ENCODE measurements around the gene BOC. TPM values are rescaled to one million over a fixed set of nuclear protein-coding genes. Genes with fewer than 3 reads are reported as not detected.

The BOC gene
- total RNA-seq, 2 experiments from 2014 or later, result not detected

- no peaks in the 10 kb centered on the region for H3K9me3 Mint-ChIP-seq
- H3K27ac Mint-ChIP-seq, result no peak overlapping the region
- no peaks in the 10 kb centered on the region for H3K36me3 Mint-ChIP-seq
- no peak overlapping the region for H3K4me3 Mint-ChIP-seq
- ChIA-PET CTCF (interaction anchor here (0.6 to 3.9 kb wide), 58 partner anchors 9 to 703 kb away, joined by 3 to 42 read pairs (median 4); no protein-coding TSS in a partner anchor), POLR2A (no interaction called here)
- intact Hi-C loops (cut with micrococcal nuclease), result loop anchor here (1.0 to 5.0 kb wide), 5 partner anchors 152 to 705 kb away; no protein-coding TSS in a partner anchor
- H3K27me3 Mint-ChIP-seq, result no peaks in the 10 kb centered on the region
- peaks cover 3% of the 10 kb centered on the region for H3K4me1 Mint-ChIP-seq (ENCODE audit: low read depth)
- DNase-seq, result peak; percentile 55
Observed at GRCh38 chr3:113287803-113288648, 76.7 kb downstream of the BOC start.

GRCh38 chr3:113288881-113289280 lies 77.5 kb downstream of the BOC start:
- Mint-ChIP-seq H3K27ac (no peak overlapping the region), H3K4me3 (no peak overlapping the region), H3K36me3 (no peaks in the 10 kb centered on the region), H3K4me1 (ENCODE audit: low read depth) (peaks cover 3% of the 10 kb centered on the region), H3K9me3 (no peaks in the 10 kb centered on the region), H3K27me3 (no peaks in the 10 kb centered on the region)
- POLR2A ChIA-PET, result no interaction called here
- no peak for DNase-seq
- intact Hi-C loops (cut with micrococcal nuclease), result loop anchor here (1.0 to 5.0 kb wide), 5 partner anchors 153 to 706 kb away; no protein-coding TSS in a partner anchor
- CTCF ChIA-PET, result interaction anchor here (0.6 to 3.9 kb wide), 43 partner anchors 10 to 654 kb away, joined by 3 to 42 read pairs (median 4); no protein-coding TSS in a partner anchor

- Mint-ChIP-seq H3K4me1 (ENCODE audit: low read depth) (peaks cover 3% of the 10 kb centered on the region), H3K4me3 (no peak overlapping the region), H3K36me3 (no peaks in the 10 kb centered on the region), H3K27ac (no peak overlapping the region), H3K27me3 (no peaks in the 10 kb centered on the region), H3K9me3 (no peaks in the 10 kb centered on the region)
- CTCF ChIA-PET, result interaction anchor here (1.5 kb wide), 1 partner anchor 241 kb away, joined by 5 read pairs; no protein-coding TSS in a partner anchor
- POLR2A ChIA-PET, result no interaction called here
- DNase-seq, result no peak
- intact Hi-C loops (cut with micrococcal nuclease), result no loop called here
Observed at GRCh38 chr3:113291572-113291971, 80.2 kb downstream of the BOC start.

- POLR2A ChIA-PET, result no interaction called here
- no peaks in the 10 kb centered on the region for H3K27me3 Mint-ChIP-seq
- no peak overlapping the region for H3K4me3 Mint-ChIP-seq
- no peaks in the 10 kb centered on the region for H3K9me3 Mint-ChIP-seq
- H3K36me3 Mint-ChIP-seq, result peaks cover under 1% of the 10 kb centered on the region
- H3K27ac Mint-ChIP-seq, result no peak overlapping the region
- no peaks in the 10 kb centered on the region for H3K4me1 Mint-ChIP-seq (ENCODE audit: low read depth)
- intact Hi-C loops (cut with micrococcal nuclease), result no loop called here
- CTCF ChIA-PET, result interaction anchor here (0.8 kb wide), 1 partner anchor 242 kb away, joined by 3 read pairs; no protein-coding TSS in a partner anchor
- DNase-seq, result no peak
Observed at GRCh38 chr3:113292933-113293332, 81.6 kb downstream of the BOC start.

GRCh38 chr3:113293348-113293747 lies 82.0 kb downstream of the BOC start:
- Mint-ChIP-seq H3K36me3 (peaks cover 4% of the 10 kb centered on the region), H3K27ac (no peak overlapping the region), H3K4me1 (ENCODE audit: low read depth) (no peaks in the 10 kb centered on the region), H3K27me3 (no peaks in the 10 kb centered on the region), H3K4me3 (no peak overlapping the region), H3K9me3 (no peaks in the 10 kb centered on the region)
- ChIA-PET CTCF (interaction anchor here (0.8 kb wide), 1 partner anchor 242 kb away, joined by 3 read pairs; no protein-coding TSS in a partner anchor), POLR2A (no interaction called here)
- no peak for DNase-seq
- intact Hi-C loops (cut with micrococcal nuclease), result no loop called here

GRCh38 chr3:113295463-113295862 lies 84.1 kb downstream of the BOC start:
- Mint-ChIP-seq H3K9me3 (no peaks in the 10 kb centered on the region), H3K4me3 (no peak overlapping the region), H3K36me3 (peaks cover 4% of the 10 kb centered on the region), H3K4me1 (ENCODE audit: low read depth) (no peaks in the 10 kb centered on the region), H3K27me3 (no peaks in the 10 kb centered on the region), H3K27ac (no peak overlapping the region)
- ChIA-PET CTCF (interaction anchor here (1.0 to 1.6 kb wide), 2 partner anchors 245 to 260 kb away, joined by 3 to 4 read pairs; no protein-coding TSS in a partner anchor), POLR2A (no interaction called here)
- intact Hi-C loops (cut with micrococcal nuclease), result no loop called here
- no peak for DNase-seq

- ChIA-PET POLR2A (no interaction called here), CTCF (interaction anchor here (1.4 kb wide), 1 partner anchor 9 kb away, joined by 6 read pairs; no protein-coding TSS in a partner anchor)
- no peaks in the 10 kb centered on the region for H3K9me3 Mint-ChIP-seq
- H3K27me3 Mint-ChIP-seq, result no peaks in the 10 kb centered on the region
- no peak for DNase-seq
- no peak overlapping the region for H3K4me3 Mint-ChIP-seq
- H3K4me1 Mint-ChIP-seq (ENCODE audit: low read depth), result no peaks in the 10 kb centered on the region
- no peak overlapping the region for H3K27ac Mint-ChIP-seq
- H3K36me3 Mint-ChIP-seq, result peaks cover 7% of the 10 kb centered on the region
- intact Hi-C loops (cut with micrococcal nuclease), result no loop called here
Observed at GRCh38 chr3:113297287-113297686, 85.9 kb downstream of the BOC start.

- DNase-seq, result no peak
- peaks cover 7% of the 10 kb centered on the region for H3K36me3 Mint-ChIP-seq
- no peaks in the 10 kb centered on the region for H3K27me3 Mint-ChIP-seq
- ChIA-PET POLR2A (no interaction called here), CTCF (interaction anchor here (1.9 kb wide), 1 partner anchor 9 kb away, joined by 7 read pairs; no protein-coding TSS in a partner anchor)
- intact Hi-C loops (cut with micrococcal nuclease), result no loop called here
- no peaks in the 10 kb centered on the region for H3K4me1 Mint-ChIP-seq (ENCODE audit: low read depth)
- no peak overlapping the region for H3K4me3 Mint-ChIP-seq
- H3K27ac Mint-ChIP-seq, result no peak overlapping the region
- no peaks in the 10 kb centered on the region for H3K9me3 Mint-ChIP-seq
Observed at GRCh38 chr3:113297841-113298240, 86.5 kb downstream of the BOC start.

- Mint-ChIP-seq H3K9me3 (no peaks in the 10 kb centered on the region), H3K4me3 (no peak overlapping the region)
Observed at GRCh38 chr3:113300596-113300995, 89.2 kb downstream of the BOC start.

GRCh38 chr3:113304102-113304501 lies 92.7 kb downstream of the BOC start:
- Mint-ChIP-seq H3K27me3 (no peaks in the 10 kb centered on the region), H3K4me3 (no peak overlapping the region), H3K27ac (no peak overlapping the region), H3K36me3 (peaks cover 12% of the 10 kb centered on the region), H3K4me1 (ENCODE audit: low read depth) (no peaks in the 10 kb centered on the region), H3K9me3 (no peaks in the 10 kb centered on the region)
- POLR2A ChIA-PET, result no interaction called here
- intact Hi-C loops (cut with micrococcal nuclease), result no loop called here
- CTCF ChIA-PET, result interaction anchor here (0.8 to 1.6 kb wide), 2 partner anchors 15 to 273 kb away, joined by 3 to 7 read pairs; no protein-coding TSS in a partner anchor
- no peak for DNase-seq

More at GRCh38 chr3:113300596-113300995, 89.2 kb downstream of the BOC start:
- H3K36me3 Mint-ChIP-seq, result peaks cover 9% of the 10 kb centered on the region
- H3K27me3 Mint-ChIP-seq, result no peaks in the 10 kb centered on the region
- DNase-seq, result no peak
- ChIA-PET POLR2A (no interaction called here), CTCF (no interaction called here)
- H3K27ac Mint-ChIP-seq, result no peak overlapping the region
- no peaks in the 10 kb centered on the region for H3K4me1 Mint-ChIP-seq (ENCODE audit: low read depth)
- intact Hi-C loops (cut with micrococcal nuclease), result no loop called here

- CTCF ChIA-PET, result no interaction called here
- Mint-ChIP-seq H3K9me3 (no peaks in the 10 kb centered on the region), H3K4me1 (ENCODE audit: low read depth) (no peaks in the 10 kb centered on the region), H3K27me3 (no peaks in the 10 kb centered on the region), H3K4me3 (no peak overlapping the region), H3K27ac (no peak overlapping the region), H3K36me3 (peaks cover 13% of the 10 kb centered on the region)
- intact Hi-C loops (cut with micrococcal nuclease), result no loop called here
- POLR2A ChIA-PET, result no interaction called here
- no peak for DNase-seq
Observed at GRCh38 chr3:113304856-113305540, 93.6 kb downstream of the BOC start.

GRCh38 chr3:113310960-113311359 lies 99.6 kb downstream of the BOC start:
- no peak overlapping the region for H3K4me3 Mint-ChIP-seq

More at GRCh38 chr3:113310960-113311359, 99.6 kb downstream of the BOC start:
- CTCF ChIA-PET, result no interaction called here
- Mint-ChIP-seq H3K27me3 (no peaks in the 10 kb centered on the region), H3K36me3 (peaks cover 41% of the 10 kb centered on the region), H3K9me3 (peaks cover 20% of the 10 kb centered on the region), H3K27ac (no peak overlapping the region), H3K4me1 (ENCODE audit: low read depth) (no peaks in the 10 kb centered on the region)
- intact Hi-C loops (cut with micrococcal nuclease), result no loop called here
- DNase-seq, result no peak
- POLR2A ChIA-PET, result no interaction called here
